Esophagus squamous epithelium (tissue), 5 donors: ENCODE data around the gene SLC25A31. TPM values are rescaled to one million over a fixed set of nuclear protein-coding genes. Genes with fewer than 3 reads are reported as not detected.

ENCODE experiments used
- DNase-seq: peaks from one replicate; lab custom pipeline; 2025; lab: John Stamatoyannopoulos, UW
- H3K27ac ChIP-seq, 4 donors: fragments of 200-600 bp; sonication (generic); one replicate each; pipeline ENCODE4 v1.5.1; 2016 to 2019; ENCODE audit warnings: mild to moderate bottlenecking in 1 of 4
- H3K27me3 ChIP-seq, 4 donors: fragments of 200-600 bp; sonication (generic); 1 replicate in 3 of 4; 2 replicates in 1 of 4; pipeline versions ENCODE4 v1.5.1 to v1.6.0; 2017 to 2021; ENCODE audit warnings: antibody characterized with exemption in 1 of 4
- H3K36me3 ChIP-seq, 3 donors: fragments of 200-600 bp; sonication (generic); one replicate each; pipeline ENCODE4 v1.5.1; 2016 to 2019
- H3K4me1 ChIP-seq, 3 donors: fragments of 200-600 bp; sonication (generic); one replicate each; pipeline ENCODE4 v1.5.1; 2017 to 2019
- H3K4me3 ChIP-seq, 4 donors: fragments of 200-600 bp; sonication (generic); 1 replicate in 3 of 4; 2 replicates in 1 of 4; pipeline ENCODE4 v1.5.1; 2016 to 2019; ENCODE audit warnings: mild to moderate bottlenecking in 2 of 4, moderate library complexity in 1 of 4
- H3K9me3 ChIP-seq, 3 donors: fragments of 200-600 bp; sonication (generic); one replicate each; pipeline ENCODE4 v1.5.1; 2016 to 2019
- POLR2A ChIP-seq, 4 donors: fragments of 450-650 bp; IDR thresholded peaks; one replicate each; pipeline ENCODE4 v1.6.1; 2017; ENCODE audit warnings: antibody characterized with exemption in 4 of 4, mild to moderate bottlenecking in 4 of 4, moderate library complexity in 3 of 4
- WGBS, 2 donors: methylation state at CpG; one replicate each; pipeline ENCODE4 v1.1.5; 2018; 5-methylcytosine and 5-hydroxymethylcytosine counted together
- intact Hi-C: fragments of 100-400 bp; cut with DNase I; formaldehyde crosslinking; loops from one replicate; pipeline ENCODE4 v1.15.0; 2022
- total RNA-seq, 4 donors: library from RNA; depleted of rRNA; stranded (reverse); fragments of >200 nt; gene quantifications; one replicate each; pipeline ENCODE4 v1.1.0, GENCODE V29; 2016
- TF ChIP-seq, protein P1 (sequence below), 6 experiments: fragments of 450-650 bp in 4 of 6; fragments of 200-600 bp in 2 of 6; sonication (generic) in 2 of 6; IDR thresholded peaks; one replicate each; pipeline ENCODE4 v1.5.1; 2016 to 2019; ENCODE audit warnings: antibody characterized with exemption in 6 of 6, mild to moderate bottlenecking in 4 of 6, moderate library complexity in 4 of 6
- donor health status: DM: yes; HTN: yes; CAD: no.

Gene SLC25A31
- total RNA-seq, 4 donors from 2014 or later, result not detected

DNA sequence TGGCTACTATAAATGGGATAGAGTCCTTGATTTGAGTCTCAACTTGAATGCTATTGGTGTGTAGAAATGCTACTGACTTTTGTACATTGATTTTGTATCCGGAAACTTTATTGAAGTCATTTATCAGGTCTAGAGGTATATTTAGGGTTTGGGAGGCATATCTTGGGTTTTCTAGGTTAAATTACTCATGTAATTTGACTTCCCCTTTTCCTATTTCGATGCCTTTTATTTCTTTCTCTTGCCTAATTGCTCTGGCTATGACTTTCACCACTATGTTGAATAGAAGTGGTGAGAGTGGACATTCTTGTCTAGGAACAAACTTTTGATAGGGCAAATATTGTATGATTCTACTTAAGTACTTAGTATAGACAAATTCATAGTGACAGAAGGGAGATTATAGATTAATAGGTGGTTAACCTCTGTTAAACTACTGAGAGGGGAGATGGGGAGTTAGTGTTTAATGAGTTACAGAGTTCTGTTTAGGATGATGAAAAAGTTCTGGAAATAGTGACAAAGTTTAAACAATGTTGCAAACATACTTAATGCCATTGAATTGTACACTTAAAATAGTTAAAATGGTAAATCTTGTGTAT lies 29.1 kb downstream of the SLC25A31 start:
- no peak for DNase-seq
- H3K27me3 ChIP-seq, result no peaks in the 10 kb centered on the region
- no peaks in the 10 kb centered on the region for H3K9me3 ChIP-seq
- intact Hi-C loops, result no loop called here
- H3K27ac ChIP-seq, result no peak overlapping the region
- WGBS, 2 donors, result 67 to 74% methylated on average over 2 of the region's 2 CpGs
- no peak overlapping the region for H3K4me3 ChIP-seq
- TF ChIP-seq POLR2A (IDR thresholded peaks at IDR 0.05), result no peak
- TF ChIP-seq, protein P1, sequence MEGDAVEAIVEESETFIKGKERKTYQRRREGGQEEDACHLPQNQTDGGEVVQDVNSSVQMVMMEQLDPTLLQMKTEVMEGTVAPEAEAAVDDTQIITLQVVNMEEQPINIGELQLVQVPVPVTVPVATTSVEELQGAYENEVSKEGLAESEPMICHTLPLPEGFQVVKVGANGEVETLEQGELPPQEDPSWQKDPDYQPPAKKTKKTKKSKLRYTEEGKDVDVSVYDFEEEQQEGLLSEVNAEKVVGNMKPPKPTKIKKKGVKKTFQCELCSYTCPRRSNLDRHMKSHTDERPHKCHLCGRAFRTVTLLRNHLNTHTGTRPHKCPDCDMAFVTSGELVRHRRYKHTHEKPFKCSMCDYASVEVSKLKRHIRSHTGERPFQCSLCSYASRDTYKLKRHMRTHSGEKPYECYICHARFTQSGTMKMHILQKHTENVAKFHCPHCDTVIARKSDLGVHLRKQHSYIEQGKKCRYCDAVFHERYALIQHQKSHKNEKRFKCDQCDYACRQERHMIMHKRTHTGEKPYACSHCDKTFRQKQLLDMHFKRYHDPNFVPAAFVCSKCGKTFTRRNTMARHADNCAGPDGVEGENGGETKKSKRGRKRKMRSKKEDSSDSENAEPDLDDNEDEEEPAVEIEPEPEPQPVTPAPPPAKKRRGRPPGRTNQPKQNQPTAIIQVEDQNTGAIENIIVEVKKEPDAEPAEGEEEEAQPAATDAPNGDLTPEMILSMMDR (IDR thresholded peaks at IDR 0.05), result no peak
- H3K36me3 ChIP-seq, result no peaks in the 10 kb centered on the region
- no peaks in the 10 kb centered on the region for H3K4me1 ChIP-seq

DNA sequence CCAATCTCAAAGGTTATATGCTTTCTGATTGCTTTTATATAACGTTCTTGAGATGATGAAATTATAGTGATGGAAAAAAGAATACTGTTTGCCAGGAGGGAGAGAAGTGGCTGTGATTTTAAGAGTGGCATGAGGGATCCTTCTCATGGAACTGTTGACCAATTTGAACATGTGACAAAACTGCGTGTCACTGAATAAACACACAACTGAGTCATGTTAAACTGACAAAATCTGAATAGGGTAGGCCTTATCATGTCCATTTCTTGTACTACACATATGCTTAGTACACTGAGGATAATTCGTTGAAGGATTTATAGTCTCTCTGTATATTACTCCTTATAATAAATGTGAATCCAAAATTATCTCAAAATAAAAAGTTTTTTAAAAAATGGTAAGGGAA lies 29.7 kb downstream of the SLC25A31 start:
- H3K4me1 ChIP-seq, result no peaks in the 10 kb centered on the region
- WGBS, 2 donors, result 53 to 54% methylated on average over 3 of the region's 3 CpGs

DNA sequence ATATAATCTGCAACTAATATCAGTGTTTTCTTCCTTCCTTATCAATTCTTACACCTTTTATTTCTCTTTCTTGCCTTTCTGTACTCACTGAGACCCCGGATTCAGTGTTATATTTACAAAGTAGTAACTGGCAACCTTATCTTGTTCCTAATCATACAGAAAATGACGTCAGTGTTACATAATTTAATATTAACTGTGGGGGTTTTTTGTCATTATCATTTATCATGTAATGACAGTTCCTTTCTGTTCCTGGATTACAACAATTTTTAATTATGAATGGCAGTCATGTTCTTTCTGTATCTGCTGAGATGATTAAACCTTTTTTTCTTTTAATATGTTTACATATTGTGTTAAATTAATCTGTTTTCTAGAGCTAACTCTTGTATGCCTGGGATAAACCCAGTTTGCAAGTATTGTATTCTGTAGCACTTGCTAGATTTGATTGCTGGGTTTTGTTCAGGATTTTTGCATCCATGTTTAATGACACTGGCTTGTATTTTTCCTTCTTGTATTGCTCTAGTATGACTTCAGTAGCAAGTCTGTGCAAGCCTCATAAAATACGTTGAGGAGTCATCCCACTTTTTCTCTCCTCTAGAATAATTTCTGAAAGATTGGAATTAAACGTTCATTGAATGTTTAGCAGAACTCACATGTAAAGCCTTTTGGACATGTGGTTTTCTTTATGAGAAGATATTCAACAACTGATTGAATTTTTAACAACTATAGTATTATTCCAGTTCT lies 41.5 kb downstream of the SLC25A31 start:
- WGBS, 2 donors, result 33 to 40% methylated on average over 4 of the region's 4 CpGs
- no peak for DNase-seq
- Histone ChIP-seq H3K9me3 (no peaks in the 10 kb centered on the region), H3K4me1 (no peaks in the 10 kb centered on the region), H3K27me3 (no peaks in the 10 kb centered on the region), H3K27ac (no peak overlapping the region), H3K4me3 (no peak overlapping the region), H3K36me3 (no peaks in the 10 kb centered on the region)
- intact Hi-C loops, result no loop called here
- TF ChIP-seq, protein P1 (IDR thresholded peaks at IDR 0.05), result no peak
- no peak for TF ChIP-seq POLR2A (IDR thresholded peaks at IDR 0.05)

More for the DNA sequence above, 29.7 kb downstream of the SLC25A31 start:
- no peak overlapping the region for H3K4me3 ChIP-seq
- DNase-seq, result no peak
- no peak overlapping the region for H3K27ac ChIP-seq
- H3K36me3 ChIP-seq, result no peaks in the 10 kb centered on the region
- H3K9me3 ChIP-seq, result no peaks in the 10 kb centered on the region
- no peak for TF ChIP-seq POLR2A (IDR thresholded peaks at IDR 0.05)
- TF ChIP-seq, protein P1 (IDR thresholded peaks at IDR 0.05), result no peak
- intact Hi-C loops, result no loop called here
- H3K27me3 ChIP-seq, result no peaks in the 10 kb centered on the region

DNA sequence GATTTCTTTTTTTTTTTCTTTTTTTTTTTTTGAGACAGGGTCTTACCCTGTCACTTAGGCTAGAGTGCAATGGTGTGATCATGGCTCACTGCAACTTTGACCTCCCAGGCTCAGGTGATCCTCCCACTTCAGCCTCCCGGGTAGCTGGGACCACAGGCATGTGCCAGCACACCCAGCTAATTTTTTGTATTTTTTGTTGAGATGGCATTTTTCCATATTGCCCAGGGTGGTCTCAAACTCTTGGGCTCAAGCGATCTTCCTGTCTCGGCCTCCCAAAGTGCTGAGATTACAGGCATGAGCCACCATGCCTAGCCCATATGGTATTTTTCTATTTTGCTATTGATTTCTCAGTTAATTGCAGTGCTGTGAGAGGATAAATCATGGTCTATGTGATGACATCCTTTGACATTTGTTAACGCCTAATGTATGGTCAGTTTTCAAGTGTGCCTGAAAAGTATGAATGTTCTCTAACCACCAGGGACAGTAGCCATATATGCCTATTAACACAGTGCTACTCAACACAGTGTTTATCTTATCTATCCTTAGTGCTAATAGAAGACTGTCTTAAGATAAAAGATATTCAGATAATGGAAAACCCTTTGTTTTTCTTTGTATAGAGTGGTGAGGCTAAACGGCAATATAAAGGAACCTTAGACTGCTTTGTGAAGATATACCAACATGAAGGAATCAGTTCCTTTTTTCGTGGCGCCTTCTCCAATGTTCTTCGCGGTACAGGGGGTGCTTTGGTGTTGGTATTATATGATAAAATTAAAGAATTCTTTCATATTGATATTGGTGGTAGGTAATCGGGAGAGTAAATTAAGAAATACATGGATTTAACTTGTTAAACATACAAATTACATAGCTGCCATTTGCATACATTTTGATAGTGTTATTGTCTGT lies 42.8 kb downstream of the SLC25A31 start:
- H3K4me1 ChIP-seq, result no peaks in the 10 kb centered on the region
- DNase-seq, result no peak
- no peak for TF ChIP-seq POLR2A (IDR thresholded peaks at IDR 0.05)
- TF ChIP-seq, protein P1 (IDR thresholded peaks at IDR 0.05), result no peak
- intact Hi-C loops, result no loop called here
- H3K4me3 ChIP-seq, result no peak overlapping the region
- no peaks in the 10 kb centered on the region for H3K9me3 ChIP-seq
- H3K27ac ChIP-seq, result no peak overlapping the region
- no peaks in the 10 kb centered on the region for H3K36me3 ChIP-seq
- peaks cover 0 to 1% (median 0%) of the 10 kb centered on the region in 4 donors for H3K27me3 ChIP-seq
- WGBS, 2 donors, result 84 to 92% methylated on average over 10 of the region's 10 CpGs
